HG03378 (cell line): ENCODE data around the gene PIH1D1.
A peak's percentile ranks its signal among the peaks of the same experiment; 100 is the strongest.
"Not testable (repeated sequence)": the region's sequence is repeated elsewhere in the genome, so short reads cannot be mapped to it uniquely, and the experiment has no call there.

Experiments
- ATAC-seq: cut with Tn5 transposase; IDR thresholded peaks from one replicate; pipeline ENCODE4 v1.9.1; 2021; ENCODE audit warnings: mild to moderate bottlenecking, moderate library complexity; ENCODE audit not compliant: unreplicated experiment

Gene PIH1D1

GRCh38 chr19:49481020-49481683, 29.5 kb upstream of the PIH1D1 start:
- ATAC-seq: no peak

- ATAC-seq: no peak
Measured at GRCh38 chr19:49479975-49480628, 28.5 kb upstream of the PIH1D1 start.

GRCh38 chr19:49475995-49476880, 24.6 kb upstream of the PIH1D1 start:
- ATAC-seq: no peak

- no peak for ATAC-seq
Measured at GRCh38 chr19:49475191-49475917, 23.7 kb upstream of the PIH1D1 start.

GRCh38 chr19:49474542-49474924, 22.9 kb upstream of the PIH1D1 start:
- ATAC-seq: no peak

- peak; percentile 57 for ATAC-seq
Measured at GRCh38 chr19:49473868-49474541, 22.4 kb upstream of the PIH1D1 start, which contains the start of gene FLT3LG. Gene FLT3LG (plus strand): TSS chr19:49474215. CDS start chr19:49474640, 425 bp downstream.

GRCh38 chr19:49473501-49473867, 21.9 kb upstream of the PIH1D1 start:
- not testable (repeated sequence) for ATAC-seq

- no peak for ATAC-seq
Measured at GRCh38 chr19:49472936-49473335, 21.3 kb upstream of the PIH1D1 start.

- ATAC-seq: no peak
Measured at GRCh38 chr19:49470615-49470978, 19.0 kb upstream of the PIH1D1 start.

GRCh38 chr19:49469828-49470614, 18.4 kb upstream of the PIH1D1 start:
- ATAC-seq: peak; percentile 28

GRCh38 chr19:49468746-49469447, 17.3 kb upstream of the PIH1D1 start:
- peak; percentile 55 for ATAC-seq

GRCh38 chr19:49468199-49468598, 16.6 kb upstream of the PIH1D1 start:
- no peak for ATAC-seq

- no peak for ATAC-seq
Measured at GRCh38 chr19:49465371-49465770, 13.8 kb upstream of the PIH1D1 start.

GRCh38 chr19:49463960-49464740, 12.5 kb upstream of the PIH1D1 start:
- no peak for ATAC-seq

- ATAC-seq: no peak
Measured at GRCh38 chr19:49462492-49462891, 10.9 kb upstream of the PIH1D1 start.

GRCh38 chr19:49461656-49462055, 10.0 kb upstream of the PIH1D1 start:
- ATAC-seq: no peak

GRCh38 chr19:49461130-49461529, 9.5 kb upstream of the PIH1D1 start:
- not testable (repeated sequence) for ATAC-seq

GRCh38 chr19:49459388-49459787, 7.8 kb upstream of the PIH1D1 start:
- no peak for ATAC-seq
